Hepatocyte (in vitro differentiated cells): ENCODE measurements around the gene NIPAL4.

Source experiments
- CTCF ChIP-seq: fragments of 200-600 bp; sonication (generic); IDR thresholded peaks from 2 replicates; pipeline ENCODE4 v1.5.1; 2016; ENCODE audit warnings: antibody characterized with exemption, mild to moderate bottlenecking; ENCODE audit not compliant: poor library complexity
- EZH2phosphoT487 ChIP-seq: fragments of 200-600 bp; sonication (generic); IDR thresholded peaks from one replicate; pipeline ENCODE4 v1.6.1; 2018; ENCODE audit warnings: antibody characterized with exemption, mild to moderate bottlenecking, low read depth, moderate library complexity; ENCODE audit not compliant: unreplicated experiment, severe bottlenecking

DNA sequence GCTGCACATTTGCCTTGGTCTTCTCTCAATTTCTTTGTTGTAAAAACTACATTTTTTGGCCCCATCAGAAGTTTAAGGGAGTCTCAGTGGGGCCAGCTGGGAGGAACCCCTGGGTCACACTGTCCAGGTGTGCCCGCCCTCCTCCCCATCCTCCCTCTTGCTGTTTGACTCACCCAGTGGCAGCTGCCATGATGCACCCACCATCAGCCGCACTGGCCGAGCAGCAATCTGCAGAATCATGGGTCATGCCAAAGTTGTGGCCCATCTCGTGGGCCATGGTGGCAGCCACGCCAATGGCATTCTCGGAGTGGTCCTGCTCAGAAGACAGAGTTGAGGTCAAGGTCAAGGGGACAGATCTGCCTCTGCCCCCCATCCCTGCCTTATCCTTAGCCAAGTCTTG is 45.5 kb downstream of the NIPAL4 start:
- TF ChIP-seq CTCF = no peak
- no peak for TF ChIP-seq EZH2phosphoT487
